GM12891 (cell line): ENCODE results near the gene MRPL20.
"Not testable (repeated sequence)": the region's sequence is repeated elsewhere in the genome, so short reads cannot be mapped to it uniquely, and the experiment has no call there.

Experiments used
- POLR2A ChIP-seq: IDR thresholded peaks from 2 replicates; pipeline ENCODE4 v1.6.1; 2011; ENCODE audit warnings: low read depth, low read length, control low read depth
- POLR2AphosphoS5 ChIP-seq: IDR thresholded peaks from 2 replicates; pipeline ENCODE4 v1.6.1; 2011; ENCODE audit warnings: low read depth, low read length, control low read depth
- POU2F2 ChIP-seq: IDR thresholded peaks from 2 replicates; pipeline ENCODE4 v1.6.1; 2011; ENCODE audit warnings: low read depth, mild to moderate bottlenecking, control low read depth, low read length, moderate library complexity
- TAF1 ChIP-seq: IDR thresholded peaks from 2 replicates; pipeline ENCODE4 v1.6.1; 2011; ENCODE audit warnings: low read depth, low read length, control low read depth

DNA sequence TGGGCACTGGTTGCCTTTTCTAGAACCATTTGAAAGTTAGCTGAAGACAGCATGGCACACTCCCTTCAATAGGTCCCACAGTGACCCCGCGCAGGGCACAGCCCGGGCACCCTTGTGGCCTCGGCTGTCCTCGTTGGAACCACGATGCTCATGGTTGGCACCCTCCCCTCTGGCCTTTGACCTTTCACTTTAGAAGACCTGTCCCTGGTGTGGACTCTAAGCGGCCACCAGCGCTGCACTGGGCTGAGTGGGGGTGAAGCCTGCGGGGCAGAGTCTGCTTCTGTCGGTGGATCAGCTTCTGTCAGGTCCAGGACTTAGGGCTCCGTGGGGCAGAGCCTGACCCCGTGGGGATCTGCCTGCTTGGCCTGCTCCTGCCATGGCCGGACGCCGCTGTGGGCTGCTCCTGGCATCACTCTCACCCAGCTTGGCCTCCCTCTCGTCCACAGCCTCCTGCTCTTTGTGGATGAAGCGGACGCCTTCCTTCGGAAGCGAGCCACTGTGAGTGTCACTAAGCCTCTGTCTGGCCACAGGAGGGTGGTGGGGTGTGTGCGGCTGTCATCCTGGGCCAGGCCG is 49.7 kb upstream of the MRPL20 start:
- not testable (repeated sequence) for TF ChIP-seq POLR2AphosphoS5, POLR2A, TAF1, POU2F2
